HG03060 (cell line): ENCODE results near the gene MRPL46.
A peak's percentile ranks its signal among the peaks of the same experiment; 100 is the strongest.
"Not testable (repeated sequence)": the region's sequence is repeated elsewhere in the genome, so short reads cannot be mapped to it uniquely, and the experiment has no call there.

Source experiments
- ATAC-seq: cut with Tn5 transposase; IDR thresholded peaks from one replicate; pipeline ENCODE4 v1.9.1; 2021; ENCODE audit warnings: low read depth, moderate number of reproducible peaks; ENCODE audit not compliant: unreplicated experiment

The MRPL46 gene

GRCh38 chr15:88480981-88481380 lies 13.8 kb upstream of the MRPL46 start:
- no peak for ATAC-seq

GRCh38 chr15:88479169-88479568 lies 12.0 kb upstream of the MRPL46 start:
- no peak for ATAC-seq

- no peak for ATAC-seq
These were observed 10.7 kb upstream of the MRPL46 start for GRCh38 chr15:88477904-88478303.

GRCh38 chr15:88477126-88477525 lies 9.9 kb upstream of the MRPL46 start:
- ATAC-seq, result no peak

- ATAC-seq, result no peak
These were observed 9.5 kb upstream of the MRPL46 start for GRCh38 chr15:88476635-88477060.

GRCh38 chr15:88473661-88474293 lies 6.6 kb upstream of the MRPL46 start:
- ATAC-seq, result not testable (repeated sequence)

- ATAC-seq, result no peak
These were observed 5.0 kb upstream of the MRPL46 start for GRCh38 chr15:88472225-88472624.

- no peak for ATAC-seq
These were observed 3.6 kb upstream of the MRPL46 start for GRCh38 chr15:88470625-88471372.

- no peak for ATAC-seq
These were observed 2.1 kb upstream of the MRPL46 start for GRCh38 chr15:88469321-88469720.

- not testable (repeated sequence) for ATAC-seq
These were observed 1.5 kb upstream of the MRPL46 start for GRCh38 chr15:88468721-88469120.

- ATAC-seq, result no peak
These were observed 844 bp upstream of the MRPL46 start for GRCh38 chr15:88467935-88468528.

GRCh38 chr15:88465633-88466224 lies 1.5 kb downstream of the MRPL46 start:
- no peak for ATAC-seq

GRCh38 chr15:88463870-88464532 lies 3.2 kb downstream of the MRPL46 start:
- ATAC-seq, result no peak

GRCh38 chr15:88456733-88457132 lies 10.5 kb downstream of the MRPL46 start:
- no peak for ATAC-seq

GRCh38 chr15:88454867-88455810 lies 12.0 kb downstream of the MRPL46 start:
- ATAC-seq, result peak; percentile 77

GRCh38 chr15:88454236-88454635 lies 13.0 kb downstream of the MRPL46 start:
- ATAC-seq, result no peak

GRCh38 chr15:88453651-88454050 lies 13.5 kb downstream of the MRPL46 start:
- ATAC-seq, result no peak

GRCh38 chr15:88450125-88450798 lies 16.9 kb downstream of the MRPL46 start:
- no peak for ATAC-seq

GRCh38 chr15:88449581-88449980 lies 17.6 kb downstream of the MRPL46 start:
- ATAC-seq, result no peak
